Measurements from ENCODE around the gene PCDHB13. TPM values are rescaled to one million over a fixed set of nuclear protein-coding genes. Genes with fewer than 3 reads are reported as not detected.

PCDHB13 gene
- total RNA-seq, 4 donors from 2014 or later = 4.3 to 8.1 (median 5.6) TPM

DNA sequence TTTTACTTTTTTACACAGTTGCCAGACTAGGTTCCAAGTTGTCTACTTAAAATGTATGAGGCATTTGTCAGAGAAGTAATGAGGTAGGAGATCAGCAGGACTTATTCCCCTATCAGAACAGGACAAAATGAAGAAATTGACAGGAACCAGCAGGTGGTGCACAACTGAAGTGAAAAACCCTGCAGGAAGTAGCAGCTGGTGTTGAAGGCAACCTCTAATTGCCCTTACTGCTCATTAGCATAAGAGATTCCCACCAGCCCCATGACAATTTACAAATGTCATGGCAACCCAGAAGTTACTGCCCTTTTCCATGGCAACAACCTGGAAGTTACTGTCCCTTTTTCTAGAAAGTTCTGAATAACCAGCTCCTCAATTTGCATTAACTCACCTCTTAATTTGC is 36.9 kb downstream of the PCDHB13 start:
- no peak overlapping the region for H3K27ac ChIP-seq (replicated peaks in 1 of 4)
- DNase-seq (ENCODE audit: extremely low spot score) = no peak
- no peaks in the 10 kb centered on the region for H3K4me1 ChIP-seq
- peaks cover 9 to 100% (median 98%) of the 10 kb centered on the region in 4 donors for H3K9me3 ChIP-seq
- no peak overlapping the region for H3K4me3 ChIP-seq
- no peaks in the 10 kb centered on the region for H3K27me3 ChIP-seq
- TF ChIP-seq POLR2A (IDR thresholded peaks at IDR 0.05; ENCODE audit: low read depth) (no peak), EP300 (IDR thresholded peaks at IDR 0.05) (no peak), POLR2AphosphoS5 (IDR thresholded peaks at IDR 0.05) (no peak)
- TF ChIP-seq, protein P1, sequence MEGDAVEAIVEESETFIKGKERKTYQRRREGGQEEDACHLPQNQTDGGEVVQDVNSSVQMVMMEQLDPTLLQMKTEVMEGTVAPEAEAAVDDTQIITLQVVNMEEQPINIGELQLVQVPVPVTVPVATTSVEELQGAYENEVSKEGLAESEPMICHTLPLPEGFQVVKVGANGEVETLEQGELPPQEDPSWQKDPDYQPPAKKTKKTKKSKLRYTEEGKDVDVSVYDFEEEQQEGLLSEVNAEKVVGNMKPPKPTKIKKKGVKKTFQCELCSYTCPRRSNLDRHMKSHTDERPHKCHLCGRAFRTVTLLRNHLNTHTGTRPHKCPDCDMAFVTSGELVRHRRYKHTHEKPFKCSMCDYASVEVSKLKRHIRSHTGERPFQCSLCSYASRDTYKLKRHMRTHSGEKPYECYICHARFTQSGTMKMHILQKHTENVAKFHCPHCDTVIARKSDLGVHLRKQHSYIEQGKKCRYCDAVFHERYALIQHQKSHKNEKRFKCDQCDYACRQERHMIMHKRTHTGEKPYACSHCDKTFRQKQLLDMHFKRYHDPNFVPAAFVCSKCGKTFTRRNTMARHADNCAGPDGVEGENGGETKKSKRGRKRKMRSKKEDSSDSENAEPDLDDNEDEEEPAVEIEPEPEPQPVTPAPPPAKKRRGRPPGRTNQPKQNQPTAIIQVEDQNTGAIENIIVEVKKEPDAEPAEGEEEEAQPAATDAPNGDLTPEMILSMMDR (IDR thresholded peaks at IDR 0.05) = no peak
- intact Hi-C loops (cut with DNase I) = no loop called here
- H3K36me3 ChIP-seq = peaks cover 0 to 13% (median 5%) of the 10 kb centered on the region in 4 donors

DNA sequence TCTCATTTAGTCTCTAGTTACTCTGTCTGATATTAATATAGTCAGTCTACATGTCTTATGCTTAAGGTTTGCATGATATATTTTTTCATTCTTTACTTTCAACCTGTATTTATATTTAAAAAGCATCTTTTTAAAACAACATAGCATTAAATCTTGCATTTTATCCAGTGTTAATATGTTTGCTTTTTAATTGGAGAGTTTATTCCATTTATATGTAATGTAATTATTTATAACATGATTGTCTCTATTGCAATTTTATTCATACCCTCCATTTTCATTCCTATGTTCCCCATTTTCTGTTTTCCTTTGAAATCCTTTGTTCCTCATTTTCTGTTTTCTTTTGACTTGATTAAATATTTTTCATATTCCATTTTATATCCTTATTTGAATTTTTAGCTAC is 44.7 kb downstream of the PCDHB13 start:
- peaks cover 0 to 4% (median 0%) of the 10 kb centered on the region in 4 donors for H3K36me3 ChIP-seq
- TF ChIP-seq, protein P1 (IDR thresholded peaks at IDR 0.05) = no peak
- no peak for TF ChIP-seq EP300 (IDR thresholded peaks at IDR 0.05)
- TF ChIP-seq POLR2AphosphoS5 (IDR thresholded peaks at IDR 0.05) = no peak
- no peak for TF ChIP-seq POLR2A (IDR thresholded peaks at IDR 0.05; ENCODE audit: low read depth)
- no peak for DNase-seq (ENCODE audit: extremely low spot score)
- no peak overlapping the region for H3K27ac ChIP-seq (replicated peaks in 1 of 4)
- intact Hi-C loops (cut with DNase I) = no loop called here
- no peak overlapping the region for H3K4me3 ChIP-seq
- H3K4me1 ChIP-seq = no peaks in the 10 kb centered on the region
- H3K27me3 ChIP-seq = no peaks in the 10 kb centered on the region
- peaks cover 38 to 100% (median 100%) of the 10 kb centered on the region in 4 donors for H3K9me3 ChIP-seq

DNA sequence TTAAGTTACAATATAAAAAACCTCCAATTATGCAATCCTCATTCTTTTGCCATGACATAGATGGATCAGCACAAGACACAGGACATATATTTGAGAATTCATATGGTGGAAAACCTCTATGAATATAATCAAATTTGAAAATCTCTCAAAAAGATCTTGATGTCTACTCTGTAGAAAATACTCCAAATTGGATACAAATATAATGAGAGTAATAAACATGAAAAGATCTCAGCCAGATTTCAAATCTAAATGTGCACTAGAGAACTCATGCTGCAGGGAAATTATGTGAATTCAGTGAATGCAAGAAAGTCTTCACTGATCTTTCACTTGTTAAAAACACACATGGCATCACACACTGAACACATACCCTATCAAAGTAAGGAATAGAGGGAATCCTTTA is 45.2 kb downstream of the PCDHB13 start:
- DNase-seq (ENCODE audit: extremely low spot score) = no peak
- TF ChIP-seq, protein P1 (IDR thresholded peaks at IDR 0.05) = no peak
- TF ChIP-seq POLR2A (IDR thresholded peaks at IDR 0.05; ENCODE audit: low read depth) = no peak
- TF ChIP-seq POLR2AphosphoS5 (IDR thresholded peaks at IDR 0.05) = no peak
- no peak for TF ChIP-seq EP300 (IDR thresholded peaks at IDR 0.05)
- intact Hi-C loops (cut with DNase I) = no loop called here
- Histone ChIP-seq H3K27me3 (no peaks in the 10 kb centered on the region), H3K4me1 (no peaks in the 10 kb centered on the region), H3K27ac (replicated peaks in 1 of 4) (no peak overlapping the region), H3K4me3 (no peak overlapping the region), H3K9me3 (peaks cover 38 to 100% (median 100%) of the 10 kb centered on the region in 4 donors), H3K36me3 (peaks cover 0 to 8% (median 0%) of the 10 kb centered on the region in 4 donors)

DNA sequence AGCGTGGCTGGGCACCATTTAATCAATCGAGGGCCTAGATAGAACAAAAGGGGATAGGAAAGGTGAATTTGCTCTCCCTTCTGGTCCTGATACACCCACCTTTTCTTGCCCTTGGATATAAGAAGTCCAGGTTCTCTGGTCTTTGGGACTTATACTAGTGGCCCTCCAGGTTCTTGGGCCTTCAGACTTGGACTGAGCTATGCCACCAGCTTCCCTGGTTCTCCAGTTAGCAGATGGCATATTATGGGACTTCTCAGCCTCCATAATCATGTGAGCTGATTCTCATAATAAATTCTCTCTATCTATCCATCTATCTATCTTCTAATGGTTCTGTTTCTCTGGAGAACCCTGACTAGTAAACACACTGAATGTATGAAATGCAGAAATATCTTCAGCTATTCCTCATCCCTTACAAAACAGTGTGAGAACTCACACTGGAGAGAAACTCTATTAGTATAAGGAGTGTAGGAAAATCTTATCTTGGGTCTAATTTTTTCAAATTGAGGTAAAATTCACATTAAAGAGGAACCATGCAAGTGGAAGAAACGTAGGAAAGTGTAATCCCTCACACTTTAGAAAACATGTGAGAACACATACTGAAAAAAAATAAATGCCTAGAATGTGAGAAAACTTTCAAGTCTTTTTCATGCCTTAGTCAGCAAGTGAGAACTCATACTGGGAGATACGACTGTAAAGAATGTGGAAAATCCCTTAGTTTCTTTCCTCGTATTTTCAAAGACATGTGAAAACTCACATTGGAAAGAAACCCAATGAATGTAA is 46.9 kb downstream of the PCDHB13 start:
- no peak for TF ChIP-seq POLR2AphosphoS5 (IDR thresholded peaks at IDR 0.05)
- TF ChIP-seq, protein P1 (IDR thresholded peaks at IDR 0.05) = no peak
- TF ChIP-seq POLR2A (IDR thresholded peaks at IDR 0.05; ENCODE audit: low read depth) = no peak
- TF ChIP-seq EP300 (IDR thresholded peaks at IDR 0.05) = no peak
- H3K27me3 ChIP-seq = no peaks in the 10 kb centered on the region
- 74% methylated on average over 5 of the region's 5 CpGs for WGBS
- H3K27ac ChIP-seq (replicated peaks in 1 of 4) = no peak overlapping the region
- DNase-seq (ENCODE audit: extremely low spot score) = no peak
- H3K36me3 ChIP-seq = peaks cover 0 to 9% (median 2%) of the 10 kb centered on the region in 4 donors
- no peak overlapping the region for H3K4me3 ChIP-seq
- intact Hi-C loops (cut with DNase I) = no loop called here
- H3K4me1 ChIP-seq = no peaks in the 10 kb centered on the region
- peaks cover 38 to 100% (median 100%) of the 10 kb centered on the region in 4 donors for H3K9me3 ChIP-seq

DNA sequence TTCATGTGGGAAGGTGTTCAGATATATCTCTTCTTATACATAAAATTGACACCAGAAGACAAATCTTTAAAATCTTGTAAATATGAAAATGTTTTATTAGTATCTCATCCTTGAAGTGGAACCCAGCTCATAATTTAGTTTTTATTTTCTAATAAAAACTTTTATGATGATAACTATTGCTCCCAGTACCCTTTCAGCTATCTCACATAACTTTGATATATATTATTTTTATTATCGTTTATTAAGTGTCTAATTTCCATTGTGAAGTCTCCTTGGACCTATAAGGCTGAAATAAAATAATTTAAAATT is 47.5 kb downstream of the PCDHB13 start:
- Histone ChIP-seq H3K9me3 (peaks cover 38 to 100% (median 100%) of the 10 kb centered on the region in 4 donors), H3K36me3 (peaks cover 0 to 15% (median 3%) of the 10 kb centered on the region in 4 donors), H3K27ac (replicated peaks in 1 of 4) (no peak overlapping the region), H3K4me3 (no peak overlapping the region), H3K4me1 (no peaks in the 10 kb centered on the region), H3K27me3 (no peaks in the 10 kb centered on the region)
- TF ChIP-seq POLR2AphosphoS5 (IDR thresholded peaks at IDR 0.05) (no peak), EP300 (IDR thresholded peaks at IDR 0.05) (no peak), POLR2A (IDR thresholded peaks at IDR 0.05; ENCODE audit: low read depth) (no peak)
- TF ChIP-seq, protein P1 (IDR thresholded peaks at IDR 0.05) = no peak
- no peak for DNase-seq (ENCODE audit: extremely low spot score)
- WGBS = 72% methylated on average over 1 of the region's 1 CpG
- intact Hi-C loops (cut with DNase I) = no loop called here

All from esophagus muscularis mucosa (tissue), 4 donors.